Smooth muscle cell of the coronary artery (primary cell): ENCODE results near the gene TMEM62. TPM values are rescaled to one million over a fixed set of nuclear protein-coding genes. Genes with fewer than 3 reads are reported as not detected.

ENCODE experiments used
- total RNA-seq: library from RNA; depleted of rRNA; stranded (reverse); fragments of >200 nt; gene quantifications from 2 replicates; pipeline ENCODE4 v1.2.3, GENCODE V29; 2014; ENCODE audit warnings: low replicate concordance

The TMEM62 gene
- total RNA-seq: 4.9 and 6.8 TPM in 2 replicates

GRCh38 chr15:43133430-43134156, at the start of gene TMEM62:
Gene TMEM62, plus strand, starts transcription at chr15:43133586. Its CDS starts 217 bp downstream, at chr15:43133803.

GRCh38 chr15:43105778-43106485, 27.5 kb upstream of the TMEM62 start, which contains the start of gene UBR1:
Gene UBR1, minus strand, starts transcription at chr15:43106038. Its CDS starts 16 bp downstream, at chr15:43106022.

DNA sequence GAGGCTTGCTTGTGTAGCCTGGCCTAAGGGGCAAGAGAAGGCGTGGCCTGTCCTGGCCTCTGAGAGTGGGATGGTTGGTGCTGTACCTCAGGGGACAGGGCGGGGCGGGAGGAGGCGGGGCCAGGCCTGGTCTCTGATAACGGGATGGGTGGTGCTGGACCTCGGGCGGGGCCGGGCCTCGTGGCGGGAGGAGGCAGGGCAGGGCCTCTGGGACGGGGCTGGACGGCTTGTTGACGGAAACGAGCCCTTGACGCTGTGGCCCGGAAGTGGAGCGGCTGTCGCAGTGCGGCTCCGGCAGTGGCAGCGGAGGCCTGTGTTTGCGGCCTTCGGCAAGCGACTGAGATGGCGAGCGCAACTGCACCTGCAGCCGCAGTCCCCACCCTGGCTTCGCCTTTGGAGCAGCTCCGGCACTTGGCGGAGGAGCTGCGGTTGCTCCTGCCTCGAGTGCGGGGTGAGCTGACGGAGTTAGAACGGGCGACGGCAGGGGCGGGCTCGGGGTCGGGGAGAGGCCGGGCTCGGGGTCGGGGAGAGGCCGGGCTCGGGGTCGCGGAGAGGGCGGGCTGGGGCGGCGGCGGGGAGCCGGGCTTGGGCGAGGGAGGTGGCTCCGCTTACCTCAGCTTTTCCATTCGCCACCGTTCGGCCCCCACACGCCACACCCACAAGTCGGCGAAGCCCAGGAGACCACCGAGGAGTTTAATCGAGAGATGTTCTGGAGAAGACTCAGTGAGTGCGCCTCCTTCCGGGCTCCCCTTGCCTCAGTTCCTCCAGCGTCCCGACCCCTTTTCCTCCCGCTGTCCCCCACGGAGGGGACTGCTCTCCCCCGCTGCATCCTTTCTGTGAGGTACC, 52.0 kb downstream of the TMEM62 start, which contains the start of gene CCNDBP1:
CCNDBP1 (plus strand) TSS at position 247 of the 846 bp plus-strand sequence; CDS start at position 343, 96 bp downstream.

GRCh38 chr15:43220991-43221403, 87.6 kb downstream of the TMEM62 start, which contains the start of gene EPB42:
Gene EPB42, minus strand, starts transcription at chr15:43221018. Its CDS starts 193 bp downstream, at chr15:43220825.

Other genes starting within 250 kb of the TMEM62 start
- 5.5 and 8.6 TPM in 2 replicates for gene TTBK2, start 212.8 kb upstream of the TMEM62 start, total RNA-seq
- 38.3 and 43.8 TPM in 2 replicates for gene UBR1, start 27.5 kb upstream of the TMEM62 start, total RNA-seq
- 40.1 and 72.2 TPM in 2 replicates for gene CCNDBP1, start 51.8 kb downstream of the TMEM62 start, total RNA-seq
- gene EPB42, start 87.4 kb downstream of the TMEM62 start, total RNA-seq: not detected in 2 replicates
- gene TGM5, start 133.3 kb downstream of the TMEM62 start, total RNA-seq: not detected in 2 replicates
- gene TGM7, start 168.7 kb downstream of the TMEM62 start, total RNA-seq: not detected in 2 replicates
- gene LCMT2, start 197.0 kb downstream of the TMEM62 start, total RNA-seq: 7.3 and 7.8 TPM in 2 replicates
- 10.9 and 16.6 TPM in 2 replicates for gene ZSCAN29, start 237.5 kb downstream of the TMEM62 start, total RNA-seq
- gene TUBGCP4, start 237.5 kb downstream of the TMEM62 start, total RNA-seq: 6.1 and 10.1 TPM in 2 replicates